HEK293 (cell line): ENCODE measurements around the gene ASAP2.

Experiments used
- CTCF ChIA-PET: fragments of 350-600 bp; formaldehyde crosslinking; extraction: SDS; loops from one replicate; lab custom pipeline; 2021; ENCODE audit warnings: antibody characterized with exemption; lab: Yijun Ruan, JAX
- POLR2A ChIA-PET: fragments of 300-600 bp; formaldehyde crosslinking; extraction: SDS; loops from one replicate; lab custom pipeline; 2020; ENCODE audit warnings: antibody characterized with exemption, inconsistent platforms; lab: Yijun Ruan, JAX
- H3K27ac ChIP-seq: fragments of 200-500 bp; sonication (Bioruptor generic); 2 replicates; pipeline ENCODE4 v1.5.1; 2014; ENCODE audit warnings: low read depth, low read length, control low read depth, inconsistent platforms; ENCODE audit errors: extremely low read depth
- H3K36me3 ChIP-seq, 2 experiments: fragments of 200-500 bp in 1 of 2; sonication (Bioruptor generic) in 1 of 2; 1 replicate in 1 of 2; 2 replicates in 1 of 2; pipeline ENCODE4 v1.5.1; 2014 to 2017; ENCODE audit warnings: inconsistent platforms in 2 of 2, low read length in 2 of 2; ENCODE audit not compliant: control insufficient read depth in 2 of 2, insufficient read depth in 1 of 2
- H3K4me1 ChIP-seq: fragments of 200-500 bp; sonication (Bioruptor generic); 2 replicates; pipeline ENCODE4 v1.5.1; 2014; ENCODE audit warnings: mild to moderate bottlenecking, low read length, inconsistent platforms; ENCODE audit not compliant: control insufficient read depth, insufficient read depth
- H3K4me3 ChIP-seq: 2 replicates; pipeline ENCODE4 v1.5.1; 2011; ENCODE audit warnings: low read depth, mild to moderate bottlenecking, control low read depth, low read length, moderate library complexity
- H3K9me3 ChIP-seq: fragments of 200-500 bp; sonication (Bioruptor generic); 2 replicates; pipeline ENCODE4 v1.5.1; 2014; ENCODE audit warnings: low read depth, low read length, inconsistent platforms; ENCODE audit not compliant: control insufficient read depth, insufficient read depth
- KLF16 ChIP-seq: fragments of 450-650 bp; formaldehyde crosslinking; IDR thresholded peaks from 2 replicates; pipeline ENCODE4 v1.5.1; 2017; ENCODE audit warnings: missing biosample characterization, missing genetic modification characterization
- MYNN ChIP-seq: fragments of 450-650 bp; formaldehyde crosslinking; IDR thresholded peaks from 2 replicates; pipeline ENCODE4 v1.5.1; 2016; ENCODE audit warnings: missing biosample characterization, missing genetic modification characterization, borderline replicate concordance
- ZBTB20 ChIP-seq: fragments of 450-650 bp; formaldehyde crosslinking; IDR thresholded peaks from 2 replicates; pipeline ENCODE4 v1.5.1; 2016; ENCODE audit warnings: missing biosample characterization, missing genetic modification characterization
- ZNF140 ChIP-seq: fragments of 450-650 bp; formaldehyde crosslinking; IDR thresholded peaks from 2 replicates; pipeline ENCODE4 v1.5.1; 2016; ENCODE audit warnings: missing biosample characterization, missing genetic modification characterization
- ZNF221 ChIP-seq: fragments of 450-650 bp; formaldehyde crosslinking; IDR thresholded peaks from 2 replicates; pipeline ENCODE4 v1.5.1; 2017; ENCODE audit warnings: missing biosample characterization, missing genetic modification characterization, borderline replicate concordance
- ZNF514 ChIP-seq: fragments of 450-650 bp; formaldehyde crosslinking; IDR thresholded peaks from 2 replicates; pipeline ENCODE4 v1.5.1; 2016; ENCODE audit warnings: missing biosample characterization, missing genetic modification characterization
- ZNF555 ChIP-seq: fragments of 450-650 bp; formaldehyde crosslinking; conservative IDR thresholded peaks from 2 replicates; pipeline ENCODE4 v1.5.1; 2017; ENCODE audit warnings: missing biosample characterization, mild to moderate bottlenecking, missing genetic modification characterization, inconsistent platforms
- ZNF777 ChIP-seq: fragments of 450-650 bp; formaldehyde crosslinking; IDR thresholded peaks from 2 replicates; pipeline ENCODE4 v1.5.1; 2017; ENCODE audit warnings: missing biosample characterization, missing genetic modification characterization, borderline replicate concordance
- TF ChIP-seq, protein P1 (sequence below): fragments of 450-650 bp; formaldehyde crosslinking; IDR thresholded peaks from 2 replicates; pipeline ENCODE4 v1.5.1; 2016; ENCODE audit warnings: missing biosample characterization, missing genetic modification characterization
- TF ChIP-seq, protein P2 (sequence below): fragments of 450-650 bp; formaldehyde crosslinking; IDR thresholded peaks from 2 replicates; pipeline ENCODE4; 2016; ENCODE audit warnings: missing biosample characterization, missing genetic modification characterization
- TF ChIP-seq, protein P3 (sequence below): IDR thresholded peaks from 2 replicates; pipeline ENCODE4 v1.6.1; 2011; ENCODE audit warnings: mild to moderate bottlenecking, low read depth, low read length, borderline replicate concordance
- TF ChIP-seq, protein P4 (sequence below): fragments of 450-650 bp; formaldehyde crosslinking; IDR thresholded peaks from 2 replicates; pipeline ENCODE4 v1.5.1; 2016; ENCODE audit warnings: missing biosample characterization, missing genetic modification characterization, low read depth
- TF ChIP-seq, protein P5 (sequence below): fragments of 450-650 bp; formaldehyde crosslinking; IDR thresholded peaks from 2 replicates; pipeline ENCODE4 v1.5.1; 2016; ENCODE audit warnings: missing biosample characterization, missing genetic modification characterization

The ASAP2 gene

DNA sequence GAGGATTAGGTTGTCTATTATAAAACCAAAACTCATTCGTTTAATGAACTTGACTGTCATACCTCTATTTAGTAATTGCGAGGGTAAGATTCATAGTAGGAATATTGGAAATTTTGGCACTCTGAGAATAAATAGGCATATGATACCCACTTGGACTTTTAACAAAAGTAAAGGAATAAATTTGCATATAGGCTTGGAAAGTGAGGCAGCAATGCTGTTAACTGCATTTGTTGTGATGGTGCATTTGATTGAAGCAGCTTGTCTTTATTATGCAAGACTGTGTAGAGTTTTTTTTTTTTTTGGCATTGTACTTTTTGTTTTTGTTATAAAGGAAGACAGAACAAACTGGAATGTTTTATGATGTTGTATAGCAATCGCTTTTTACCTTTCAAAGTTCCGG, 197.8 kb downstream of the ASAP2 start (continued):
- TF ChIP-seq, protein P1, sequence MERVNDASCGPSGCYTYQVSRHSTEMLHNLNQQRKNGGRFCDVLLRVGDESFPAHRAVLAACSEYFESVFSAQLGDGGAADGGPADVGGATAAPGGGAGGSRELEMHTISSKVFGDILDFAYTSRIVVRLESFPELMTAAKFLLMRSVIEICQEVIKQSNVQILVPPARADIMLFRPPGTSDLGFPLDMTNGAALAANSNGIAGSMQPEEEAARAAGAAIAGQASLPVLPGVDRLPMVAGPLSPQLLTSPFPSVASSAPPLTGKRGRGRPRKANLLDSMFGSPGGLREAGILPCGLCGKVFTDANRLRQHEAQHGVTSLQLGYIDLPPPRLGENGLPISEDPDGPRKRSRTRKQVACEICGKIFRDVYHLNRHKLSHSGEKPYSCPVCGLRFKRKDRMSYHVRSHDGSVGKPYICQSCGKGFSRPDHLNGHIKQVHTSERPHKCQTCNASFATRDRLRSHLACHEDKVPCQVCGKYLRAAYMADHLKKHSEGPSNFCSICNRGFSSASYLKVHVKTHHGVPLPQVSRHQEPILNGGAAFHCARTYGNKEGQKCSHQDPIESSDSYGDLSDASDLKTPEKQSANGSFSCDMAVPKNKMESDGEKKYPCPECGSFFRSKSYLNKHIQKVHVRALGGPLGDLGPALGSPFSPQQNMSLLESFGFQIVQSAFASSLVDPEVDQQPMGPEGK, result no peak
- no peak for TF ChIP-seq ZNF221
- no peak for TF ChIP-seq ZNF777 (tag by site-specific recombination)
- TF ChIP-seq, protein P2, sequence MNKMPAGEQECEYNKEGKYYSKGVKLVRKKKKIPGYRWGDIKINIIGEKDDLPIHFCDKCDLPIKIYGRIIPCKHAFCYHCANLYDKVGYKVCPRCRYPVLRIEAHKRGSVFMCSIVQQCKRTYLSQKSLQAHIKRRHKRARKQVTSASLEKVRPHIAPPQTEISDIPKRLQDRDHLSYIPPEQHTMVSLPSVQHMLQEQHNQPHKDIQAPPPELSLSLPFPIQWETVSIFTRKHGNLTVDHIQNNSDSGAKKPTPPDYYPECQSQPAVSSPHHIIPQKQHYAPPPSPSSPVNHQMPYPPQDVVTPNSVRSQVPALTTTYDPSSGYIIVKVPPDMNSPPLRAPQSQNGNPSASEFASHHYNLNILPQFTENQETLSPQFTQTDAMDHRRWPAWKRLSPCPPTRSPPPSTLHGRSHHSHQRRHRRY (tag by site-specific recombination), result no peak
- no peak for TF ChIP-seq ZNF555 (tag by site-specific recombination)
- TF ChIP-seq, protein P3, sequence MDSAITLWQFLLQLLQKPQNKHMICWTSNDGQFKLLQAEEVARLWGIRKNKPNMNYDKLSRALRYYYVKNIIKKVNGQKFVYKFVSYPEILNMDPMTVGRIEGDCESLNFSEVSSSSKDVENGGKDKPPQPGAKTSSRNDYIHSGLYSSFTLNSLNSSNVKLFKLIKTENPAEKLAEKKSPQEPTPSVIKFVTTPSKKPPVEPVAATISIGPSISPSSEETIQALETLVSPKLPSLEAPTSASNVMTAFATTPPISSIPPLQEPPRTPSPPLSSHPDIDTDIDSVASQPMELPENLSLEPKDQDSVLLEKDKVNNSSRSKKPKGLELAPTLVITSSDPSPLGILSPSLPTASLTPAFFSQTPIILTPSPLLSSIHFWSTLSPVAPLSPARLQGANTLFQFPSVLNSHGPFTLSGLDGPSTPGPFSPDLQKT, result no peak

DNA sequence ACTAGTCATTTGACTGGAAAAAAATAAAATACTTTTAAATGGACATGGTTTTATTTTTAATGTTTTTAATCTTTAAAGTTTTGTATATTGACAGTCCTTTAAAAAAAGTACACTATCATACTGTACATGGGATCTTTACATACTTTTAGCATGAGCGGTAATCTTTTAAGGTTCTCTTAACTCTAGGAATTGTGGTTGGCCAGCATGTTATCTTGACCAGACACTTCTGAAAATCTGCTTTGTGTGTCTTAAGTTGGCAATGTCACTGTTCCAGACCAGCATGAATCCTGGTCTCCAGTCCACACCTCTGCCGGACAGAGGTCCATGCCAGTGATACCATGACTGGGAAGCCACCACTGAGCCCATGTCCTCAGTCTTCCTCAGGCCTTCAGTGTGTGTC, 199.0 kb downstream of the ASAP2 start:
- H3K9me3 ChIP-seq, result no peaks in the 10 kb centered on the region
- TF ChIP-seq ZNF140 (tag by site-specific recombination) (no peak), ZBTB20 (tag by site-specific recombination) (no peak), KLF16 (no peak), MYNN (no peak)
- TF ChIP-seq, protein P4, sequence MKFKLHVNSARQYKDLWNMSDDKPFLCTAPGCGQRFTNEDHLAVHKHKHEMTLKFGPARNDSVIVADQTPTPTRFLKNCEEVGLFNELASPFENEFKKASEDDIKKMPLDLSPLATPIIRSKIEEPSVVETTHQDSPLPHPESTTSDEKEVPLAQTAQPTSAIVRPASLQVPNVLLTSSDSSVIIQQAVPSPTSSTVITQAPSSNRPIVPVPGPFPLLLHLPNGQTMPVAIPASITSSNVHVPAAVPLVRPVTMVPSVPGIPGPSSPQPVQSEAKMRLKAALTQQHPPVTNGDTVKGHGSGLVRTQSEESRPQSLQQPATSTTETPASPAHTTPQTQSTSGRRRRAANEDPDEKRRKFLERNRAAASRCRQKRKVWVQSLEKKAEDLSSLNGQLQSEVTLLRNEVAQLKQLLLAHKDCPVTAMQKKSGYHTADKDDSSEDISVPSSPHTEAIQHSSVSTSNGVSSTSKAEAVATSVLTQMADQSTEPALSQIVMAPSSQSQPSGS (tag by site-specific recombination), result no peak
- TF ChIP-seq, protein P5, sequence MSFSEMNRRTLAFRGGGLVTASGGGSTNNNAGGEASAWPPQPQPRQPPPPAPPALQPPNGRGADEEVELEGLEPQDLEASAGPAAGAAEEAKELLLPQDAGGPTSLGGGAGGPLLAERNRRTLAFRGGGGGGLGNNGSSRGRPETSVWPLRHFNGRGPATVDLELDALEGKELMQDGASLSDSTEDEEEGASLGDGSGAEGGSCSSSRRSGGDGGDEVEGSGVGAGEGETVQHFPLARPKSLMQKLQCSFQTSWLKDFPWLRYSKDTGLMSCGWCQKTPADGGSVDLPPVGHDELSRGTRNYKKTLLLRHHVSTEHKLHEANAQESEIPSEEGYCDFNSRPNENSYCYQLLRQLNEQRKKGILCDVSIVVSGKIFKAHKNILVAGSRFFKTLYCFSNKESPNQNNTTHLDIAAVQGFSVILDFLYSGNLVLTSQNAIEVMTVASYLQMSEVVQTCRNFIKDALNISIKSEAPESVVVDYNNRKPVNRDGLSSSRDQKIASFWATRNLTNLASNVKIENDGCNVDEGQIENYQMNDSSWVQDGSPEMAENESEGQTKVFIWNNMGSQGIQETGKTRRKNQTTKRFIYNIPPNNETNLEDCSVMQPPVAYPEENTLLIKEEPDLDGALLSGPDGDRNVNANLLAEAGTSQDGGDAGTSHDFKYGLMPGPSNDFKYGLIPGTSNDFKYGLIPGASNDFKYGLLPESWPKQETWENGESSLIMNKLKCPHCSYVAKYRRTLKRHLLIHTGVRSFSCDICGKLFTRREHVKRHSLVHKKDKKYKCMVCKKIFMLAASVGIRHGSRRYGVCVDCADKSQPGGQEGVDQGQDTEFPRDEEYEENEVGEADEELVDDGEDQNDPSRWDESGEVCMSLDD (tag by site-specific recombination), result no peak
- no peak overlapping the region for H3K4me3 ChIP-seq
- peaks cover 0 to 75% of the 10 kb centered on the region in 2 experiments for H3K36me3 ChIP-seq
- H3K27ac ChIP-seq, result no peak overlapping the region
- ChIA-PET CTCF (no interaction called here), POLR2A (no interaction called here)
- H3K4me1 ChIP-seq, result no peaks in the 10 kb centered on the region

DNA sequence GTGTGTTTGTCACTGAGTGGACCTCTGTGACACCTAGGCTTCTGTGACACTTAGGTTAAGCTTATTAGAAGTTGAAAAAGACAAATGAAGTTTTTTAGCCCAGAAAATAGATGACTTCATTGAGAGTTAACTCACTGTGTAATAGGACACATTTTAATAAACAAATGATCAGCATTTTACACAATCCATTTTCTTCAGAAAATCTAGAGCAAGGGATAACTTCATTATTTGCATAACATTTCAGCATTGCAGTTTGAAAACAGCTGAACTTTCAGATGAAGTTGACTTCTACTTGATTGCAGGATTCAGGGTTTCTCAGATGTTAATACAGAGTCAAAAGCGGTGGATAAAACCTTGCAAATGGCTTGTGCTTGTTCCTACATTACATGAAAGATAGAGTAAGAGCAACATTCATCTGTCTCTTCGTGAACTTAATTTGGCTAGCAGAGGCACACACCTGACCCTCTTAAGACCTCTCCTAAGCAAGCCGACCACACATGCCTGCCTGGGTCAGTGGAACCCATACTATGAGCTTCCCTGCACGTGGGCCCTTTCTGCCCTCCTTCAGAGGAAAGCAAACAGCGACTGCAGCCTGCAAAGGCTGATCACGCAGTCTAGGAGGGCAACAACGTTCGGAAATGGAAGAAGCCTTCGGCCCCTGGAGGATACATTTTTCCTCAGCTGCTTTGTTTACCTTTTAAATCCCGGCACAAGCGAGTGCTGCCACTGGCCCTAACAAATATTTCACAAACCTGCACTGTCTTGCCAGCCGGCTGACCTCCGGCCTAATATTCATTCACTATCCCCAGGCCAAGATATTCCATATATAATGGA, 200.1 kb downstream of the ASAP2 start:
- ChIA-PET CTCF (no interaction called here), POLR2A (no interaction called here)
- Histone ChIP-seq H3K36me3 (peaks cover 0 to 72% of the 10 kb centered on the region in 2 experiments), H3K27ac (no peak overlapping the region), H3K4me1 (no peaks in the 10 kb centered on the region), H3K4me3 (no peak overlapping the region), H3K9me3 (no peaks in the 10 kb centered on the region)
- TF ChIP-seq ZNF514 (tag by site-specific recombination), result no peak
